SU-DHL-6 (cell line): ENCODE results near the gene RSPH4A.

Source experiments
- EZH2phosphoT487 ChIP-seq: fragments of 200-600 bp; sonication (generic), shearing (Covaris generic); conservative IDR thresholded peaks from 2 replicates; pipeline ENCODE4 v1.6.1; 2018; ENCODE audit warnings: mild to moderate bottlenecking, antibody characterized with exemption, low read length, moderate library complexity, mixed read lengths
- TF ChIP-seq, protein P1 (sequence below): fragments of 200-600 bp; sonication (generic); IDR thresholded peaks from one replicate; pipeline ENCODE4 v1.5.1; 2017; ENCODE audit warnings: antibody characterized with exemption, mild to moderate bottlenecking, low read length, moderate library complexity; ENCODE audit not compliant: insufficient read depth, poor library complexity, severe bottlenecking

DNA sequence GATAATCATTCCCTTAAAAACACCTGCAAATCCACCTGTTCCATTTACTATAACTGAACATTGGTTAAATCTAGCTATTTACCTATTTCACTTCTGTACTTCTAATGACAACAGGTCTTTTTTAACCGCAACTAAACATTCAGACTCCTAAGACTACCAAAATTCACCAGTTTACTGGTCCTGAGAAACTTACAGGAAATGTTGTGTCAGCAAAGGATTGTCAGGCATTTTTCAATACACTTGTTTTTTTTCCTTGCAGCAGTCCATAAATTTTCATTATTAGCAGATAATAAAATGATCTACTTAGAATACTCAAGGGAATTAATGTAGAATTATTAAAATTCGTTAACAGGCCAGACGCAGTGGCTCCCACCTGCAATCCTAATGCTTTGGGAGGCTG is 47.0 kb downstream of the RSPH4A start:
- TF ChIP-seq, protein P1, sequence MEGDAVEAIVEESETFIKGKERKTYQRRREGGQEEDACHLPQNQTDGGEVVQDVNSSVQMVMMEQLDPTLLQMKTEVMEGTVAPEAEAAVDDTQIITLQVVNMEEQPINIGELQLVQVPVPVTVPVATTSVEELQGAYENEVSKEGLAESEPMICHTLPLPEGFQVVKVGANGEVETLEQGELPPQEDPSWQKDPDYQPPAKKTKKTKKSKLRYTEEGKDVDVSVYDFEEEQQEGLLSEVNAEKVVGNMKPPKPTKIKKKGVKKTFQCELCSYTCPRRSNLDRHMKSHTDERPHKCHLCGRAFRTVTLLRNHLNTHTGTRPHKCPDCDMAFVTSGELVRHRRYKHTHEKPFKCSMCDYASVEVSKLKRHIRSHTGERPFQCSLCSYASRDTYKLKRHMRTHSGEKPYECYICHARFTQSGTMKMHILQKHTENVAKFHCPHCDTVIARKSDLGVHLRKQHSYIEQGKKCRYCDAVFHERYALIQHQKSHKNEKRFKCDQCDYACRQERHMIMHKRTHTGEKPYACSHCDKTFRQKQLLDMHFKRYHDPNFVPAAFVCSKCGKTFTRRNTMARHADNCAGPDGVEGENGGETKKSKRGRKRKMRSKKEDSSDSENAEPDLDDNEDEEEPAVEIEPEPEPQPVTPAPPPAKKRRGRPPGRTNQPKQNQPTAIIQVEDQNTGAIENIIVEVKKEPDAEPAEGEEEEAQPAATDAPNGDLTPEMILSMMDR = no peak
- TF ChIP-seq EZH2phosphoT487 = no peak
